Stomach smooth muscle (tissue), 2 donors: ENCODE data around the gene ARHGAP10.

Experiments
- H3K27ac ChIP-seq: one replicate; pipeline ENCODE4 v1.7.0; 2013; ENCODE audit warnings: mild to moderate bottlenecking, low read length, inconsistent platforms
- H3K27me3 ChIP-seq, 2 donors: one replicate each; pipeline ENCODE4 v1.7.0; 2013; ENCODE audit warnings: low read length in 2 of 2; ENCODE audit not compliant: insufficient read depth in 2 of 2, control insufficient read depth in 1 of 2
- H3K36me3 ChIP-seq, 2 donors: one replicate each; pipeline ENCODE4 v1.7.0; 2013; ENCODE audit warnings: low read length in 2 of 2; ENCODE audit not compliant: control insufficient read depth in 2 of 2, insufficient read depth in 2 of 2
- H3K4me1 ChIP-seq: one replicate; pipeline ENCODE4 v1.7.0; 2013; ENCODE audit warnings: low read length; ENCODE audit not compliant: control insufficient read depth, insufficient read depth
- H3K4me3 ChIP-seq, 2 donors: one replicate each; pipeline ENCODE4 v1.7.0; 2013; ENCODE audit warnings: low read length in 2 of 2
- H3K9ac ChIP-seq, 2 donors: one replicate each; pipeline ENCODE4 v1.7.0; 2013; ENCODE audit warnings: low read length in 2 of 2, mild to moderate bottlenecking in 1 of 2
- H3K9me3 ChIP-seq, 2 donors: one replicate each; pipeline ENCODE4 v1.7.0; 2013; ENCODE audit warnings: low read length in 2 of 2; ENCODE audit not compliant: control insufficient read depth in 2 of 2
- donor health status: healthy.
- donor health status: Pancreatic carcinoma.

Gene ARHGAP10

GRCh38 chr4:147948336-147948735 is 216.4 kb downstream of the ARHGAP10 start:
- H3K4me3 ChIP-seq: no peak overlapping the region
- no peak overlapping the region for H3K27ac ChIP-seq
- H3K36me3 ChIP-seq: peaks cover 7 to 9% of the 10 kb centered on the region in 2 donors
- no peak overlapping the region for H3K9ac ChIP-seq
- H3K9me3 ChIP-seq: no peaks in the 10 kb centered on the region
- H3K27me3 ChIP-seq: no peaks in the 10 kb centered on the region
- no peaks in the 10 kb centered on the region for H3K4me1 ChIP-seq

GRCh38 chr4:147950261-147950660 is 218.4 kb downstream of the ARHGAP10 start:
- Histone ChIP-seq H3K36me3 (peaks cover 3 to 7% of the 10 kb centered on the region in 2 donors), H3K9ac (no peak overlapping the region), H3K9me3 (no peaks in the 10 kb centered on the region), H3K4me1 (no peaks in the 10 kb centered on the region), H3K4me3 (no peak overlapping the region), H3K27me3 (no peaks in the 10 kb centered on the region), H3K27ac (no peak overlapping the region)

GRCh38 chr4:147950841-147951240 is 219.0 kb downstream of the ARHGAP10 start:
- Histone ChIP-seq H3K4me3 (no peak overlapping the region), H3K9ac (no peak overlapping the region)

GRCh38 chr4:147954850-147955249 is 223.0 kb downstream of the ARHGAP10 start:
- H3K36me3 ChIP-seq: no peaks in the 10 kb centered on the region
- H3K27me3 ChIP-seq: no peaks in the 10 kb centered on the region

More at GRCh38 chr4:147950841-147951240, 219.0 kb downstream of the ARHGAP10 start:
- Histone ChIP-seq H3K36me3 (peaks cover 0 to 3% of the 10 kb centered on the region in 2 donors), H3K9me3 (no peaks in the 10 kb centered on the region), H3K27ac (no peak overlapping the region), H3K27me3 (no peaks in the 10 kb centered on the region), H3K4me1 (no peaks in the 10 kb centered on the region)

DNA sequence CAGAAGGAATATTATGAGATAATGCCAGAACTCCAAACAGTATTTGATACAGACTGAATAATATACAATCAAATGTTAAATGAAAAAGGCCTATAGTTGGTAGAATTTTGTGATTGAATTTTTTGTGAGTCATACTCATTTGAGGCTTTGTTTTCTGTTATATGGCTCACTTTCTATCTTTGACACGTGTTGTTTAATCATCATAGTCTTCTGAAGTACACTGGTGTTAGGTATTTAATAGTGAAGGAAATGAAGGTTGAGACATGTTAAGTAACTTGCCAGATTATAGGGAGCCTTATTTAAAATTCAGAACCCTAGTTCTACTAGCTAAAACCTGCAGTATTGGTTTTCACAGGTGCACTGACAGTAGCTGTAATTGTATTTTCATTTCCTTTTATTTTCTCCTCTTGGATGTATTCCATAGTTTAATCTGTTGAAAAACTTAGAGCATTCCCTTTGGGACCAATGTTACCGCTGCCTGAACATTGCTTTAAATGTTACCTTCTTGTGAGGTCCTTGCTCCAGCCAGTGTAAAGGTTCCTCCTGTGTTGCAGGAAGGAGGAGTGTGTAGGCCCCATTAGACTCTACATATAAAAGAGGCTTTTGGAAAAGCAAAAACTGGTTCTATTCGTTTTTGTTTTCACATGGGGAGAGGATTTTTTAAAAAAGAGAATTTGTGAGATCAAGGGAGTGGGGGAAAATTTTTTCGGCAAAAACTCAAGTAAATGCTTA is 224.1 kb downstream of the ARHGAP10 start:
- H3K9ac ChIP-seq: no peak overlapping the region

More at GRCh38 chr4:147954850-147955249, 223.0 kb downstream of the ARHGAP10 start:
- no peak overlapping the region for H3K4me3 ChIP-seq
- H3K9me3 ChIP-seq: no peaks in the 10 kb centered on the region
- peaks cover 7% of the 10 kb centered on the region for H3K4me1 ChIP-seq
- no peak overlapping the region for H3K27ac ChIP-seq
- no peak overlapping the region for H3K9ac ChIP-seq

DNA sequence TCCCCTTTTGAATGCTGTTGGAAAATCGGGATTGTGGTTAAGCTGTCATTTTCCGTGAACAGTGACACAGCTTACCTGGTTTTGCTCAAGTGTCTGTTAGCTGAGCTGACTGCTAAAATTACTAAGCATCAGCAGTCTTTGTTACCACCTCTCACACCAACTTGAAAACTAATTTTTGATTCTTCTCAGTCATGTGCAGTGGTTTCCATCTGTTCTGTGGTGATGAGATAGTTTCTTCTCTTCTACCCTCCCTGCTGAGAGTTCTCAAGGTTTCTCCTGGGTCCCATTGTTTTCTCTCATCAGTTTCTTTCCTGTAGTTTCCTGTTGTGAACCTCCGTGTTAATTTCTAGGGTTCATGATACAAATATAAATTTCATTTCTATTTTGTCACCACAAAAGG is 225.6 kb downstream of the ARHGAP10 start:
- H3K9me3 ChIP-seq: no peaks in the 10 kb centered on the region
- H3K27me3 ChIP-seq: no peaks in the 10 kb centered on the region
- H3K27ac ChIP-seq: no peak overlapping the region
- H3K36me3 ChIP-seq: no peaks in the 10 kb centered on the region
- H3K4me3 ChIP-seq: no peak overlapping the region
- H3K9ac ChIP-seq: no peak overlapping the region
- H3K4me1 ChIP-seq: peaks cover 7% of the 10 kb centered on the region

More for the DNA sequence above, 224.1 kb downstream of the ARHGAP10 start:
- Histone ChIP-seq H3K4me1 (peaks cover 7% of the 10 kb centered on the region), H3K27ac (peak overlapping the region; percentile 25), H3K4me3 (no peak overlapping the region), H3K36me3 (no peaks in the 10 kb centered on the region), H3K9me3 (no peaks in the 10 kb centered on the region), H3K27me3 (no peaks in the 10 kb centered on the region)

- Histone ChIP-seq H3K4me1 (peaks cover 7% of the 10 kb centered on the region), H3K36me3 (no peaks in the 10 kb centered on the region), H3K27ac (no peak overlapping the region), H3K27me3 (no peaks in the 10 kb centered on the region), H3K4me3 (no peak overlapping the region), H3K9ac (no peak overlapping the region), H3K9me3 (no peaks in the 10 kb centered on the region)
Observed at GRCh38 chr4:147958057-147958456, 226.2 kb downstream of the ARHGAP10 start.

DNA sequence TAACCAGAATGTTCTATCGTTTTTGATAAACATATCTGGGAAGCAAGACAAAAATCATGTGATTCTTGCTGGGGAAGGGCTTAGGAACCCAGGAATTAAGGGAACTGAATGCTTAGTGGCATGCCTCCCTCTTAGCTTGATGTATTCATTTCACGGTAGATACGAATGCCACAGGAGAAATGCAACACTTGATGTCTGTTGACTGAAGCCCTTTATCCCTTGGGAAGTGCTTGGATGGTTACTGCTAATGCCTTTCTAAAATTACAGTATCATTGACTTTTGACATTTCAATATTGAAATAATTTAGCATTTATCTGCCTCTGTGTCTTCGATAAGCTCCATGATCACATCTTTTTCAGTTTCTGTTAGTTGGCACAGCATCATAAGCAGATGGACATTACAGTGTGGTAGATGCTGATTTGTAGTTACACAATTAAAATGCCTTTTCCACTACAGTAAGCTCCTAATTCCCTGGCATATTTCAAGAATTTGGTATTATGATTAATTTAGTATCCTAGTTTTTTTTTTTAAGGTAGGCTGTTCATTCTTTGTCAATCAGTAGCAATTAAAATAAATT is 226.7 kb downstream of the ARHGAP10 start:
- Histone ChIP-seq H3K4me1 (peaks cover 7% of the 10 kb centered on the region), H3K9ac (no peak overlapping the region), H3K36me3 (no peaks in the 10 kb centered on the region), H3K9me3 (no peaks in the 10 kb centered on the region), H3K27me3 (no peaks in the 10 kb centered on the region), H3K27ac (no peak overlapping the region), H3K4me3 (peak overlapping the region in 1 of 2 donors; percentile 0)

DNA sequence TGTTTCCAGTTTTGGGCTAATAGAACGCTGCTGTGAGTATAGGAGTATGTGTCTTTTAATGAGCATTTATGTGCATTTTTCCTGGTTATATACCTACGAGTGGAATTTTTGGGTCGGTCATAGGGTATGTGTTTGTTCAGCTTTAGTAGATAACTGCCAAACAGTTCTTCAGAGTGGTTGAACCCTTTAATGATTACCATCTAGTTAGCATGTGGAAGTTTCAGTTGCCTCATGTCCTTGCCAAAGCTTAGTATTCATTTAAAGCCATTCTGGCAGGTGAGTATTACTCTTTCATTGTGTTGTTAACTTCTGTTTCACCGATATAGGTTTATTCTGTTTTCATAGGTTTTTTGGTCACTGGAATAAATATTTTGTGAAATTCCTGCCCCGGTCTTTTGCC is 229.1 kb downstream of the ARHGAP10 start:
- no peak overlapping the region for H3K4me3 ChIP-seq
- no peaks in the 10 kb centered on the region for H3K27me3 ChIP-seq
- H3K36me3 ChIP-seq: peaks cover under 1 to 3% of the 10 kb centered on the region in 2 donors
- no peaks in the 10 kb centered on the region for H3K9me3 ChIP-seq
- peaks cover 15% of the 10 kb centered on the region for H3K4me1 ChIP-seq
- no peak overlapping the region for H3K9ac ChIP-seq
- no peak overlapping the region for H3K27ac ChIP-seq

- no peaks in the 10 kb centered on the region for H3K9me3 ChIP-seq
- peaks cover 7% of the 10 kb centered on the region for H3K4me1 ChIP-seq
- H3K27ac ChIP-seq: no peak overlapping the region
- H3K9ac ChIP-seq: no peak overlapping the region
- H3K36me3 ChIP-seq: peaks cover 12 to 15% of the 10 kb centered on the region in 2 donors
- no peaks in the 10 kb centered on the region for H3K27me3 ChIP-seq
- no peak overlapping the region for H3K4me3 ChIP-seq
Observed at GRCh38 chr4:147963839-147964238, 232.0 kb downstream of the ARHGAP10 start.
